HepG2 (cell line): ENCODE results near the gene TCP11L1. TPM values are rescaled to one million over a fixed set of nuclear protein-coding genes. Genes with fewer than 3 reads are reported as not detected.

Experiments
- AKAP8 ChIP-seq: sonication (generic); formaldehyde crosslinking; IDR thresholded peaks from 2 replicates; pipeline ENCODE4 v1.5.1; 2020; ENCODE audit warnings: mild to moderate bottlenecking, missing genetic modification reagents
- ARHGAP35 ChIP-seq: sonication (generic); formaldehyde crosslinking; IDR thresholded peaks from 2 replicates; pipeline ENCODE4 v1.9.0; 2022; ENCODE audit warnings: mild to moderate bottlenecking, inconsistent platforms, moderate library complexity, missing genetic modification reagents, borderline replicate concordance
- CREB1 ChIP-seq, 2 experiments: fragments of 450-650 bp in 1 of 2; IDR thresholded peaks; 2 replicates each; pipeline ENCODE4 v1.6.1; 2016 to 2017; ENCODE audit warnings: control low read depth in 1 of 2, mild to moderate bottlenecking in 1 of 2, missing compliant biosample characterization in 1 of 2, missing genetic modification characterization in 1 of 2
- DMAP1 ChIP-seq: IDR thresholded peaks from 2 replicates; pipeline ENCODE4 v1.6.1; 2016
- DZIP1 ChIP-seq: sonication (generic); formaldehyde crosslinking; IDR thresholded peaks from 2 replicates; pipeline ENCODE4 v1.5.0; 2020; ENCODE audit warnings: mild to moderate bottlenecking, missing genetic modification reagents
- FOXK1 ChIP-seq: sonication (generic); formaldehyde crosslinking; IDR thresholded peaks from 2 replicates; pipeline ENCODE4 v1.4.0; 2020; ENCODE audit warnings: low read depth, missing genetic modification reagents, borderline replicate concordance
- HMG20A ChIP-seq: IDR thresholded peaks from 2 replicates; pipeline ENCODE4 v1.6.1; 2016; ENCODE audit warnings: borderline replicate concordance
- HNF4A ChIP-seq: sonication (generic); formaldehyde crosslinking; IDR thresholded peaks from 2 replicates; pipeline ENCODE4 v1.4.0; 2020; ENCODE audit warnings: missing genetic modification reagents
- MAX ChIP-seq: IDR thresholded peaks from 2 replicates; pipeline ENCODE4 v1.6.1; 2012; ENCODE audit warnings: inconsistent platforms
- MYC ChIP-seq: sonication (generic); formaldehyde crosslinking; IDR thresholded peaks from 2 replicates; pipeline ENCODE4 v1.9.0; 2021; ENCODE audit warnings: missing genetic modification reagents, borderline replicate concordance
- ONECUT2 ChIP-seq: sonication (generic); formaldehyde crosslinking; IDR thresholded peaks from 2 replicates; pipeline ENCODE4 v1.4.0; 2020; ENCODE audit warnings: missing genetic modification reagents
- POLR2AphosphoS5 ChIP-seq: IDR thresholded peaks from 2 replicates; pipeline ENCODE4 v1.6.1; 2012; ENCODE audit warnings: low read depth, low read length
- PRDM10 ChIP-seq: sonication (generic); formaldehyde crosslinking; IDR thresholded peaks from 2 replicates; pipeline ENCODE4 v1.4.0; 2020; ENCODE audit warnings: low read depth, missing genetic modification reagents
- RORA ChIP-seq: sonication (generic); formaldehyde crosslinking; IDR thresholded peaks from 2 replicates; pipeline ENCODE4 v1.5.0; 2020; ENCODE audit warnings: mild to moderate bottlenecking, missing genetic modification reagents, moderate library complexity
- SAP130 ChIP-seq: IDR thresholded peaks from 2 replicates; pipeline ENCODE4 v1.6.1; 2016; ENCODE audit warnings: low read depth
- SRSF1 ChIP-seq: fragments of 200-400 bp; formaldehyde crosslinking; optimal IDR thresholded peaks from 2 replicates; pipeline ENCODE3; 2017; ENCODE audit warnings: mild to moderate bottlenecking, low read depth, low read length, moderate library complexity
- SUZ12 ChIP-seq: fragments of 150-350 bp; IDR thresholded peaks from 2 replicates; pipeline ENCODE4 v1.6.1; 2014; ENCODE audit warnings: low read depth, low read length
- ZNF17 ChIP-seq: sonication (generic); formaldehyde crosslinking; IDR thresholded peaks from 2 replicates; pipeline ENCODE4 v1.5.0; 2020; ENCODE audit warnings: mild to moderate bottlenecking, missing genetic modification reagents
- ZNF431 ChIP-seq: sonication (generic); formaldehyde crosslinking; IDR thresholded peaks from 2 replicates; pipeline ENCODE4 v1.9.0; 2022; ENCODE audit warnings: missing genetic modification reagents, low read depth, mild to moderate bottlenecking, borderline replicate concordance
- ZNF546 ChIP-seq: sonication (generic); formaldehyde crosslinking; conservative IDR thresholded peaks from 2 replicates; pipeline ENCODE4 v1.8.1; 2023; ENCODE audit warnings: mild to moderate bottlenecking, missing genetic modification reagents
- ZNF720 ChIP-seq: sonication (generic); formaldehyde crosslinking; IDR thresholded peaks from 2 replicates; pipeline ENCODE4 v1.4.0; 2020; ENCODE audit warnings: missing genetic modification reagents
- ZNF770 ChIP-seq: sonication (generic); formaldehyde crosslinking; IDR thresholded peaks from 2 replicates; pipeline ENCODE4 v1.5.0; 2020; ENCODE audit warnings: mild to moderate bottlenecking, missing genetic modification reagents
- polyA plus RNA-seq, 8 experiments: library from polyadenylated mRNA; depleted of rRNA in 3 of 8; stranded (reverse) in 7 of 8; unstranded in 1 of 8; fragments of >200 nt; fragmentation: Illumina TruSeq in 4 of 8; extraction: Trizol in 4 of 8; gene quantifications; 2 replicates each; pipeline versions ENCODE4 v1.2.1 to v1.2.3, GENCODE V29; 2011 to 2016; ENCODE audit warnings: low read depth in 4 of 8, missing spikeins in 1 of 8, mixed read lengths in 1 of 8; ENCODE audit not compliant: insufficient read depth in 1 of 8
- total RNA-seq, 5 experiments: library from RNA; depleted of rRNA; stranded (reverse); fragments of >200 nt; fragmentation: Illumina TruSeq; extraction: Trizol; gene quantifications; 2 replicates each; pipeline ENCODE4 v1.2.3, GENCODE V29; 2016; ENCODE audit warnings: low read depth in 1 of 5

TCP11L1 gene
- total and polyA plus RNA-seq, 2 of the 13 experiments (the other 11 are each of a cell fraction or from before 2014, with no cell fraction given) = 7.9 to 10.1 TPM

- TF ChIP-seq PRDM10 (CRISPR knock-in tag) (no peak), DZIP1 (no peak), FOXK1 (CRISPR knock-in tag) (no peak), SRSF1 (peak; percentile 31), HMG20A (CRISPR knock-in tag) (no peak), AKAP8 (CRISPR knock-in tag) (no peak), HNF4A (CRISPR knock-in tag) (no peak), ONECUT2 (CRISPR knock-in tag) (no peak), ZNF17 (CRISPR knock-in tag) (no peak), CREB1 (IDR thresholded peaks at IDR 0.05) (peak; percentile 61; the same call in 1 of the 2 replicates), CREB1 (CRISPR knock-in tag; IDR thresholded peaks at IDR 0.05) (no peak), DMAP1 (CRISPR knock-in tag) (no peak), SAP130 (CRISPR knock-in tag) (no peak), RORA (CRISPR knock-in tag) (no peak), ARHGAP35 (CRISPR knock-in tag) (no peak), MAX (0 out of 2 replicates have a peak, but pooled peaks have one; percentile 1), POLR2AphosphoS5 (no peak), ZNF770 (CRISPR knock-in tag) (peak; percentile 1; the same call in 1 of the 2 replicates), ZNF720 (CRISPR knock-in tag) (no peak), ZNF546 (CRISPR knock-in tag) (0 out of 2 replicates have a peak, but pooled peaks have one; percentile 18), MYC (no peak), SUZ12 (no peak), ZNF431 (CRISPR knock-in tag) (no peak)
Measured at GRCh38 chr11:33040033-33040861, 875 bp downstream of the TCP11L1 start (continued).
